GM19025 (cell line): ENCODE results near the gene CEP19.

Source experiments
- ATAC-seq: cut with Tn5 transposase; IDR thresholded peaks from one replicate; pipeline ENCODE4 v1.9.1; 2021; ENCODE audit warnings: mild to moderate bottlenecking, low read depth, moderate library complexity; ENCODE audit not compliant: unreplicated experiment

Gene CEP19

DNA sequence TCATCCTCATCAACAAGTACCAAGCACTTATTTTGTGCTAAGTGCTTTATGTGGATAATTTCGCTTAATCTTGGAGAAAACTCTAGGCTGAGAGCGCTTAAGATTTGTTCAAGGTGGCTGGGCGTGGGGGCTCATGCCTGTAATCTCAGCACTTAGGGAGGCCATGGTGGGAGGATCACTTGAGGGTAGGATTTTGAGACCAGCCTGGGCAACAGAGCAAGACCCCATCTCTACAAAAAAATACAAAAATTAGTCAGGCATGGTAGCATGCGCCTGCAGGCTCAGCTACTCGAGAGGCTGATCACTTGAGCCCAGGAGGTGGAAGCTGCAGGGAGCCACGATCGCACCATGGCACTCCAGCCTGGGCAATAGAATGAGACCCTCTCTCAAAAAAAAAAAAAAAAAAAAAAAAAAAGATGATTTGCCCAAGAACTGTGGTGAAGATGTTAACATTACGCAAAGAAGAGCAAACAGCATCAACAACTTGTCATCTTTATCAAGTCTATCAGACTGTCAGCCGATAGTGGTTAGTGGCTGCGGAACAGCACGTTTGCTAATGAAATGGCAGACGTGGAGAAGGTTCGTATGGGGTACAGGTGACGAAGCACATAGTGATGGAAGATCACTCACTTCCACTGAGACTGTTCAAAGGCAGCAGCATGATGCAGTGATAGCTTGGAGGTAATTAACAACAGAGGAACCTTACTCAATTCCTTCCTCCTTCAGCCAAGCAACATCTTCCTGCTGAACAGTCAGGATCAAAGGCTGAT, 44.8 kb downstream of the CEP19 start:
- no peak for ATAC-seq

DNA sequence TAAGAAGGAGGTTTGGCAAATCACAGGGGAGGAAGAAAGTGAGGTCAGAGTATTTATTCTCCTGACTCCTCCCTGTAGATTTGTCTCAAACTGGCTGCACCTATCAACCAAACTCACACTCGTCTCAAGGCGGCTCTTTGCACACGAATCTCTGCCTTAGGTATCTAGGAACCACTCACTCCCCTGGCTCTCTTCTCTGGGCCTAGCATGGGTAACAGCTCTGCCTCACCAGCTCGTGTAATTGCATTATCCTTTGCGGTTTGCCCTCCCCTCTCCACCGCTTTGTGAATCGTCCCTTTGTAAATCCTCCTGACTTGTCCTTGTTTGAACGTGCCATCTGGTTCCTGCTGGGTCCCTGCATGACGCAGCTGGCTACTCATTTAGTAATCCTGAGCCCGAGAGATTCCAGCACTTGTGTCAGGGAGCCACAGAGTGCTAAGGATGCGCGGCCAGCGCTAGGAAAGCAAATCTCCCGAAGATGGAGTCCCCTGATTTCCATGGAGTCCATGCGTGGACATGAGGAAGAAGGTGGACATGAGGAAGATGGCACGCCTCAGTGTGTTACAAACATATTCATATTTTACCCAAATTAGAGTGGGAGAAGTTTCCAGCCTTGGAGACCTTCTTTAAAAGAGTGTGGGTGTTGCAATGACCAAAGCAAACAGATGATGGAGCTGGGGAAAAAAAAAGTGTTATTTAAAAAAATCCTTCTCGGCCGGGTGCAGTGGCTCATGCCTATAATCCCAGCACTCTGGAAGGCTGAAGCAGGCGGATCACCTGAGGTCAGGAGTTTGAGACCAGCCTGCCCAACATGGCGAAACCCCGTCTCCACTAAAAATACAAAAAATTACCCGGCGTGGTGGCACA, 45.8 kb downstream of the CEP19 start:
- ATAC-seq: no peak

DNA sequence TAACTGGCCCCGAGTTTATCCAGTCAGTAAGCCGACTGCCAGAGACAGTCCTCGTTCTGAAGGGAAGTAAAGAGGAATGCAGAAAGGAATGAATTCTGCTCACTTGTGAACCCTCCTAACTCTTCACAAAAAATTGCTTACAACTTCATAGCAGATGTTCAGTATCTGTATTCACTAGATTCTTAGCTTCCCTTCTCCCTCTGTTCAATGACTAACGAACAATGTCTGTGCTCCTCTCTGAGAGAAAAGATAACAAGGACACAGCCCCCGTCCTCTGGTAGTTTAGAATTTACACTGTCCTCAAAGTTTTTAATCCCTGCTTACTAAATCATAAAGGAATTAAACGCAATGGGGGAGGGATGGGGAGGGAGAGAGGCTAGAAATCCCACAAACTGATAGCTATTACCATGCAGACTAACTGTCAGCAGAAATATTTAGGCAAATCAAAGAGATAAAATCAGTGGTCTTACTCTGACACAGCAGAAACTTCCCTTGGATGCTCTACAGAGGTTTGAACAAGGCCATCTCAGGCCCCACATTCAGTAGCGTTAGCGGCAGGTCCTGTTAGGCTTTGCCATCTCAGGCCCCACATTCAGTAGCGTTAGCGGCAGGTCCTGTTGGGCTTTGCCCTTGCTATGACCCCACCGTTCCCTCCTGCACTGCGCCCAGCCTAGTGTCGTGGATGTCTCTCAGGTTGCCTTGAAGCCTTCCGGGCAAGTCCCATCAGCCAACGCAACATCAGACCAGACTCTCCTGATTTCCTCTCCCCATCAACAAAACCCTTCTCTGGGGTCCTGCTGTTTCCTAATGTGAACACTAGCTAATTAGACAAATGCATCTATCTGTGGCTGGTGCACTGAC, 49.1 kb downstream of the CEP19 start:
- no peak for ATAC-seq

GRCh38 chr3:196662033-196662432, 50.0 kb downstream of the CEP19 start:
- ATAC-seq: no peak

- no peak for ATAC-seq
Measured at GRCh38 chr3:196661400-196661799, 50.6 kb downstream of the CEP19 start.

DNA sequence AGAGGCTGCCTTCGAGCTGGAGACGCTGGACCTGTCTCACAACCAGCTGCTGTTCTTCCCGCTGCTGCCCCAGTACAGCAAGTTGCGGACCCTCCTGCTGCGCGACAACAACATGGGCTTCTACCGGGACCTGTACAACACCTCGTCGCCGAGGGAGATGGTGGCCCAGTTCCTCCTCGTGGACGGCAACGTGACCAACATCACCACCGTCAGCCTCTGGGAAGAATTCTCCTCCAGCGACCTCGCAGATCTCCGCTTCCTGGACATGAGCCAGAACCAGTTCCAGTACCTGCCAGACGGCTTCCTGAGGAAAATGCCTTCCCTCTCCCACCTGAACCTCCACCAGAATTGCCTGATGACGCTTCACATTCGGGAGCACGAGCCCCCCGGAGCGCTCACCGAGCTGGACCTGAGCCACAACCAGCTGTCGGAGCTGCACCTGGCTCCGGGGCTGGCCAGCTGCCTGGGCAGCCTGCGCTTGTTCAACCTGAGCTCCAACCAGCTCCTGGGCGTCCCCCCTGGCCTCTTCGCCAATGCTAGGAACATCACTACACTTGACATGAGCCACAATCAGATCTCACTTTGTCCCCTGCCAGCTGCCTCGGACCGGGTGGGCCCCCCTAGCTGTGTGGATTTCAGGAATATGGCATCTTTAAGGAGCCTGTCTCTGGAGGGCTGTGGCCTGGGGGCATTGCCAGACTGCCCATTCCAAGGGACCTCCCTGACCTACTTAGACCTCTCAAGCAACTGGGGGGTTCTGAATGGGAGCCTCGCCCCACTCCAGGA, 51.5 kb downstream of the CEP19 start:
- no peak for ATAC-seq

GRCh38 chr3:196659901-196660351, 52.1 kb downstream of the CEP19 start:
- ATAC-seq: no peak
